ENCODE data around the gene CBX3. TPM values are rescaled to one million over a fixed set of nuclear protein-coding genes. Genes with fewer than 3 reads are reported as not detected.

Gene CBX3
- total RNA-seq, 1 donor from 2014 or later: 52.1 TPM

GRCh38 chr7:26167303-26167934, 34.1 kb upstream of the CBX3 start:
- Histone ChIP-seq H3K27me3 (no peaks in the 10 kb centered on the region), H3K4me3 (no peak overlapping the region), H3K36me3 (no peaks in the 10 kb centered on the region), H3K4me1 (no peaks in the 10 kb centered on the region), H3K27ac (no peak overlapping the region), H3K9me3 (no peaks in the 10 kb centered on the region)
- intact Hi-C loops (cut with DNase I): no loop called here
- TF ChIP-seq POLR2AphosphoS5 (IDR thresholded peaks at IDR 0.05; ENCODE audit: insufficient read depth in 1 of 2, low read depth in 1 of 2) (no peak), POLR2A (IDR thresholded peaks at IDR 0.05) (no peak)
- DNase-seq (ENCODE audit: extremely low spot score in 2 of 2): no peak

DNA sequence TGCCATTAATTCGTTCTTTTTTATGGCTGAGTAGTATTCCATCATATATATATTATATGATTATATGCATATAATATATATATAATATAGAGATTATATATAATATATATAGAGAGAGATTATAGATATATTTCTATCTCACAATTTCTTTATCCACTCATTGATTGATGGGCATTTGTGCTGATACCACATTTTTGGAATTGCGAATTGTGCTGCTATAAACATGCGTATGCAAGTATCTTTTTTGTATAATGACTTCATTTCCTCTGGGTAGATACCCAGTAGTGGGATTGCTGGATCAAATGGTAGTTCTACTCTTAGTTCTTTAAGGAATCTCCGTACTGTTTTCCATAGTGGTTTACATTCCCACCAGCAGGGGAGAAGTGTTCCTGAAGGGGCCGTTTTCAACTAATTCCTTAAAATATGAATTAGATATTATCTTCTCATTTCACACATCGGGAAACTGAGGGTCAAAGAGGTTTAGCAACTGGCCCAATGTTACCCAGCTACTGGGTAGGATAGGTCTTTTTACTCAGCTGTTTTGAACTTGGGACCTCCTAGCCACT, 33.0 kb upstream of the CBX3 start:
- Histone ChIP-seq H3K27ac (no peak overlapping the region), H3K27me3 (no peaks in the 10 kb centered on the region), H3K9me3 (no peaks in the 10 kb centered on the region), H3K4me1 (no peaks in the 10 kb centered on the region), H3K36me3 (no peaks in the 10 kb centered on the region), H3K4me3 (no peak overlapping the region)
- no peak for DNase-seq (ENCODE audit: extremely low spot score in 2 of 2)
- intact Hi-C loops (cut with DNase I): no loop called here
- TF ChIP-seq POLR2A (IDR thresholded peaks at IDR 0.05) (no peak), POLR2AphosphoS5 (IDR thresholded peaks at IDR 0.05; ENCODE audit: insufficient read depth in 1 of 2, low read depth in 1 of 2) (no peak)
- TF ChIP-seq, protein P1, sequence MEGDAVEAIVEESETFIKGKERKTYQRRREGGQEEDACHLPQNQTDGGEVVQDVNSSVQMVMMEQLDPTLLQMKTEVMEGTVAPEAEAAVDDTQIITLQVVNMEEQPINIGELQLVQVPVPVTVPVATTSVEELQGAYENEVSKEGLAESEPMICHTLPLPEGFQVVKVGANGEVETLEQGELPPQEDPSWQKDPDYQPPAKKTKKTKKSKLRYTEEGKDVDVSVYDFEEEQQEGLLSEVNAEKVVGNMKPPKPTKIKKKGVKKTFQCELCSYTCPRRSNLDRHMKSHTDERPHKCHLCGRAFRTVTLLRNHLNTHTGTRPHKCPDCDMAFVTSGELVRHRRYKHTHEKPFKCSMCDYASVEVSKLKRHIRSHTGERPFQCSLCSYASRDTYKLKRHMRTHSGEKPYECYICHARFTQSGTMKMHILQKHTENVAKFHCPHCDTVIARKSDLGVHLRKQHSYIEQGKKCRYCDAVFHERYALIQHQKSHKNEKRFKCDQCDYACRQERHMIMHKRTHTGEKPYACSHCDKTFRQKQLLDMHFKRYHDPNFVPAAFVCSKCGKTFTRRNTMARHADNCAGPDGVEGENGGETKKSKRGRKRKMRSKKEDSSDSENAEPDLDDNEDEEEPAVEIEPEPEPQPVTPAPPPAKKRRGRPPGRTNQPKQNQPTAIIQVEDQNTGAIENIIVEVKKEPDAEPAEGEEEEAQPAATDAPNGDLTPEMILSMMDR (IDR thresholded peaks at IDR 0.05): no peak

GRCh38 chr7:26169271-26169670, 32.3 kb upstream of the CBX3 start:
- H3K9me3 ChIP-seq: no peaks in the 10 kb centered on the region
- no peak overlapping the region for H3K27ac ChIP-seq
- intact Hi-C loops (cut with DNase I): no loop called here
- no peaks in the 10 kb centered on the region for H3K27me3 ChIP-seq
- no peak for TF ChIP-seq POLR2AphosphoS5 (IDR thresholded peaks at IDR 0.05; ENCODE audit: insufficient read depth in 1 of 2, low read depth in 1 of 2)
- TF ChIP-seq, protein P1 (IDR thresholded peaks at IDR 0.05): no peak
- no peak for TF ChIP-seq POLR2A (IDR thresholded peaks at IDR 0.05)
- no peaks in the 10 kb centered on the region for H3K4me1 ChIP-seq
- no peaks in the 10 kb centered on the region for H3K36me3 ChIP-seq
- no peak for DNase-seq (ENCODE audit: extremely low spot score in 2 of 2)
- H3K4me3 ChIP-seq: no peak overlapping the region

GRCh38 chr7:26170663-26171062, 30.9 kb upstream of the CBX3 start:
- no peaks in the 10 kb centered on the region for H3K27me3 ChIP-seq
- TF ChIP-seq POLR2AphosphoS5 (IDR thresholded peaks at IDR 0.05; ENCODE audit: insufficient read depth in 1 of 2, low read depth in 1 of 2) (no peak), POLR2A (IDR thresholded peaks at IDR 0.05) (no peak)
- TF ChIP-seq, protein P1 (IDR thresholded peaks at IDR 0.05): no peak
- no peak overlapping the region for H3K27ac ChIP-seq
- H3K4me3 ChIP-seq: no peak overlapping the region
- no peaks in the 10 kb centered on the region for H3K4me1 ChIP-seq
- no peaks in the 10 kb centered on the region for H3K9me3 ChIP-seq
- intact Hi-C loops (cut with DNase I): no loop called here
- no peaks in the 10 kb centered on the region for H3K36me3 ChIP-seq
- no peak for DNase-seq (ENCODE audit: extremely low spot score in 2 of 2)

- Histone ChIP-seq H3K36me3 (no peaks in the 10 kb centered on the region), H3K4me3 (no peak overlapping the region), H3K4me1 (no peaks in the 10 kb centered on the region), H3K27me3 (no peaks in the 10 kb centered on the region), H3K27ac (no peak overlapping the region), H3K9me3 (no peaks in the 10 kb centered on the region)
- no peak for DNase-seq (ENCODE audit: extremely low spot score in 2 of 2)
- intact Hi-C loops (cut with DNase I): no loop called here
- TF ChIP-seq POLR2A (IDR thresholded peaks at IDR 0.05) (no peak), POLR2AphosphoS5 (IDR thresholded peaks at IDR 0.05; ENCODE audit: insufficient read depth in 1 of 2, low read depth in 1 of 2) (no peak)
- TF ChIP-seq, protein P1 (IDR thresholded peaks at IDR 0.05): no peak
Observed at GRCh38 chr7:26171601-26172000, 29.9 kb upstream of the CBX3 start.

Data from vagina (tissue), 2 donors.